Peyer's patch (tissue), 4 donors: Measurements from ENCODE around the gene SNX32.

Source experiments
- POLR2A ChIP-seq, 2 donors: fragments of 450-650 bp; IDR thresholded peaks; one replicate each; pipeline ENCODE4 v1.5.1; 2017; ENCODE audit warnings: antibody characterized with exemption in 2 of 2, mild to moderate bottlenecking in 2 of 2, moderate library complexity in 2 of 2
- TF ChIP-seq, protein P1 (sequence below), 6 experiments: fragments of 450-650 bp in 4 of 6; fragments of 200-600 bp in 2 of 6; sonication (generic) in 1 of 6; IDR thresholded peaks; one replicate each; pipeline ENCODE4 v1.5.1; 2017 to 2019; ENCODE audit warnings: antibody characterized with exemption in 6 of 6, mild to moderate bottlenecking in 3 of 6, moderate library complexity in 1 of 6

DNA sequence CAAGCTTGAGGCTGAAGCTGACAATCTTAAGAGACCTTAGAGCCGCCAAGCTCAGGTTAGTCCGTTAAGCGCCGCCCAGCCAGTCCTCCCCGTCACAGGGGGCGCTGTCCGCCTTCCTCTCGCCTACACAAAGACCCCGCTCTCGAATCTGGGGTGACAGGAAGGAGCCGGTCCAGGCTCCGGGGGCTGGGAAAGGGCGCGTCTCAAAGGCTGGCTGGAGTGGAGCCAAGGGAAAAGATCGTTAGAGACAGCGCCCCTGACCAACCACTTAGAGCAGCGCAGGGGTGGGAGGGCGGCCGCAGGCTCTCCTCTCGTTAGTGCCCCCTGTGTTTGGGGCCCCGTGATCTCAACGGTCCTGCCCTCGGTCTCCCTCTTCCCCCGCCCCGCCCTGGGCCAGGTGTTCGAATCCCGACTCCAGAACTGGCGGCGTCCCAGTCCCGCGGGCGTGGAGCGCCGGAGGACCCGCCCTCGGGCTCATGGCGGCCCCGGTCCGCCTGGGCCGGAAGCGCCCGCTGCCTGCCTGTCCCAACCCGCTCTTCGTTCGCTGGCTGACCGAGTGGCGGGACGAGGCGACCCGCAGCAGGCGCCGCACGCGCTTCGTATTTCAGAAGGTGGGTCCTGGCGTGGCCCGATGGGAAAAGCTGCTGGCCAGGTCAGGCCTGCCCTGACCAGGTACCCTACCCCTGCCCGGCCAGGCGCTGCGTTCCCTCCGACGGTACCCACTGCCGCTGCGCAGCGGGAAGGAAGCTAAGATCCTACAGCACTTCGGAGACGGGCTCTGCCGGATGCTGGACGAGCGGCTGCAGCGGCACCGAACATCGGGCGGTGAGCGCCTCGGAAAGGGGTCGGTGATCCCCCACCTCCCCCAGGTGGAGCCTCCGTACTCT lies 26.8 kb downstream of the SNX32 start, which contains the start of gene MUS81:
- TF ChIP-seq, protein P1, sequence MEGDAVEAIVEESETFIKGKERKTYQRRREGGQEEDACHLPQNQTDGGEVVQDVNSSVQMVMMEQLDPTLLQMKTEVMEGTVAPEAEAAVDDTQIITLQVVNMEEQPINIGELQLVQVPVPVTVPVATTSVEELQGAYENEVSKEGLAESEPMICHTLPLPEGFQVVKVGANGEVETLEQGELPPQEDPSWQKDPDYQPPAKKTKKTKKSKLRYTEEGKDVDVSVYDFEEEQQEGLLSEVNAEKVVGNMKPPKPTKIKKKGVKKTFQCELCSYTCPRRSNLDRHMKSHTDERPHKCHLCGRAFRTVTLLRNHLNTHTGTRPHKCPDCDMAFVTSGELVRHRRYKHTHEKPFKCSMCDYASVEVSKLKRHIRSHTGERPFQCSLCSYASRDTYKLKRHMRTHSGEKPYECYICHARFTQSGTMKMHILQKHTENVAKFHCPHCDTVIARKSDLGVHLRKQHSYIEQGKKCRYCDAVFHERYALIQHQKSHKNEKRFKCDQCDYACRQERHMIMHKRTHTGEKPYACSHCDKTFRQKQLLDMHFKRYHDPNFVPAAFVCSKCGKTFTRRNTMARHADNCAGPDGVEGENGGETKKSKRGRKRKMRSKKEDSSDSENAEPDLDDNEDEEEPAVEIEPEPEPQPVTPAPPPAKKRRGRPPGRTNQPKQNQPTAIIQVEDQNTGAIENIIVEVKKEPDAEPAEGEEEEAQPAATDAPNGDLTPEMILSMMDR (IDR thresholded peaks at IDR 0.05) = peak; percentile 88 to 96 (median 93)
- TF ChIP-seq POLR2A (IDR thresholded peaks at IDR 0.05) = peak; percentile 77 to 88
